GM19099 (cell line): Measurements from ENCODE around the gene SLC25A23.

Experiments used
- POLR2A ChIP-seq: IDR thresholded peaks from 3 replicates; pipeline ENCODE4 v1.6.1; 2011; ENCODE audit warnings: low read depth; ENCODE audit not compliant: insufficient read length; ENCODE audit errors: extremely low read depth

Gene SLC25A23

DNA sequence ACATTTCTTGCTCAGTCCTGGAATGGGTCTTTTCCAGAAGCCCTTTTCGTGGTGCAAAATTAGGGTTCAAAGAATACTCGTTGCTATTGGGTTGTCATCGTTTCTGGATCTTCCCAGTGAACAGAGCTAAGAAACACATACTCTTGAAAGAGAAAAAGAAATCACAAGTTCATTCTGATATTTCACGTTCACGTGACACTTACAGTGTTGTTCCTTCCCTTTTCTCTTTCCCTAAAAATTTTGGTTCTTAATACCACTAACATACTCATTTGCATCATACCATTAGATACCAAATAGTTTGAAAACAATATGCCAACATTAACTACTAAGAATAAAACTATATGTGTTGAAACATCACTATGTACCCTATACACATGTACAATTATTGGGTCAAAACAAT is 53.2 kb downstream of the SLC25A23 start:
- no peak for TF ChIP-seq POLR2A

DNA sequence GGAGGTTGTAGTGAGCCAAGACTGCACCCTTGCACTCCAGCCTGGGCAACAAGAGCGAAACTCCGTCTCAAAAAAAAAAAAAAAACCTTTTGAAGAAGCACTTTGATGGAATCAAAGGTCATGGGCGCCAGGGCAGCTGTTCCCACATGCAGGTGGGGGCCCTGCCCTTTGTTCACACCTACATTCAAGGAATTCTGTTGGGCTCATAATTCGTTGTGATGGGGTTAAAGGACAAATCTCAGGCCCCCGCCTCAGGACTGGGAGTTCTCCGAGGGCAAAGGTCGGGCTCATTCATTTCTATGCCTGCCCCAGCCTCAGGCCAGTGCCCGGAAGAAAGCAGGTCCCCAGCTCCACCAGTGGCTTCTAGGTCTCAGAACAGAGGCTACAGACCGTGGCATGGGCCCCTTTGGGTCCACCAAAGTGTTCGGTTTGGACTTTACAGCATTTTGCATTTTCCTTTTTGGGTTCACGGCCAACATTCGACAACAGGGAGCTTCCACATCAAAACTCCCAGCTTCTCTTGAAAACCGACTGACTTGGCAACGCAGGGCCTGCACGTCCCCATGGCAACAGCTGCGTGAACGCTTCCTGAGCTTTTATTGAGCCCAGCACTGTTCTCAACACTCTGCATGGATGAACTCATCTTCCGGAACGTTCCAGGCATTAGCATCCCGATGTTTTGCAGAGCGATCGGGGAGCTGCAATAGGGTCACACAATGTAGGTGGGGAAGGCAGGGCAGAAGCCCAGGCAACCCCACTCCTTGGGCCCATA is 56.6 kb downstream of the SLC25A23 start:
- no peak for TF ChIP-seq POLR2A

DNA sequence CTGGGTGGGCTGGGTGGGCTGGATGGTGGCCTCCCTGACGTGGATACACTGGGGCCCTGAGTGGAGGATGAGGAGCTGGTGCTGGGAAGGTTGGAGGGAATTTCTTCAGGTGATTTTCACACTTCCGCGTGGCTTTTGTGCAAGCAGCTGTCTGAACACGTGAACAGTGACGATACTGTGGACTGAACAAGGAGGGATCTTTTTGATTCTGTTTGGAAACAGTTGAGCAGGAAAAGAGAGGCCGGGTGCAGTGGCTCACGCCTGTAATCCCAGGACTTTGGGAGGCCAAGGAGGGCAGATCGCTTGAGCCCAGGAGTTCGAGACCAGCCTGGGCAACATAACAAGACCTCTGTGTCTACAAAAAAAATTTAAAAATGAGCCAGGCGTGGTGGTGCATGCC is 57.5 kb downstream of the SLC25A23 start:
- no peak for TF ChIP-seq POLR2A

DNA sequence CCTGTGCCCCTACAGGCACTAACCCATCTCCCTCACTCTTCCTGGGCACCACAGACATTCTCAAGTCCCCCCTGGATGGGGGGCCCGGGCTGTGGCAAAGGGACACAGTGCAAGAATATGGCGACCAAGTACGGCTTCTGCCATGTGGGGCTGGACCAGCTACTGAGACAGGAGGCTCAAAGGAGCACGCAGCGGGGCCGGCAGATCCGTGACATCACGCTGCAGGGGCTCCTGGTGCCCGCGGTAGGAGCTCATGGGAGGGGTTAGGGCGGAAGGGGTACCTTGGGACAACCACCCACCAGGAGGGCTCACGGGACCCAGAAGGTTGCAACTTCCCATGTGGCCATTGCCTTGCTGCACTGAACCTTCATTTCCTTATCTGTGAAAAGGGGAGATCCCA is 63.3 kb downstream of the SLC25A23 start:
- TF ChIP-seq POLR2A: no peak

DNA sequence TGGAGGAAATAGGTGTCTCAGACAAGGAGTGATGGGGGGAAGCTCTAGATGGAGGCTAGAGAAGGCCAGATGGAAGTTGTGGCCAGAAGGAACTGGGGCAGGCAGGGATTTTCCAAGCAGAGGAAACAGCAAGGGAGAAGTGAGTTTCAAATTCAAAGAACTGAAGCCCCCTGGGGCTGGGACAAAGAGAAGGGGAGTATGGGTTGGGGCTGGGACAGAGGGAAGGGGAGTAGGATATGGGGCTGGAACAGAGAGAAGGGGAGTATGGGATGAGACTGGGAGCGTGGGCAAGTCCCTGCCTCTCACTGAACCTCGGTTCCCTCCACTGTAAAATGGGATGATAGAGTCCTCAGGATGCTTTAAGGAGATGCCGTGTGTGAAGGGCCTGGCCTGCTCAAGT is 64.8 kb downstream of the SLC25A23 start:
- no peak for TF ChIP-seq POLR2A

DNA sequence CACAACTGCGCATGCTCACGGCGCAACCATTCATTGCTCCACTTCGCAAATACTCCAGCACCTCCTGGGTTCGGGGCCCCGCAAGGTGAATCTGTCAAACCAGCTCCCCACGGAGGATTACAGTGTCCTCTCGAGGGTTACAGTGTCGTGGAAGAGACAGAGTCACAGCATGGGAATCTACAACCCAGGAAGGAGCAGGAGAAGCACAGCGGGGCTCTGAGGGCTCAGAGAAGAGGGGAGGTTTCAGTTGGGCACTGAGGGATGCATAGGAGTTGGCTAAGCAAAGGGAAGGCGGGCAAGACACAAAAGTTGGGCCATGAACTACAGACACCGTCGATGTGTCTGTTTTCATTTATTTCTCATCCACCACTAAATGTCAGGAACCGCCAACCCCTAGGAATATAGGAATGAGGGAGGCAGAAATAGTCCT is 65.6 kb downstream of the SLC25A23 start:
- TF ChIP-seq POLR2A: no peak

DNA sequence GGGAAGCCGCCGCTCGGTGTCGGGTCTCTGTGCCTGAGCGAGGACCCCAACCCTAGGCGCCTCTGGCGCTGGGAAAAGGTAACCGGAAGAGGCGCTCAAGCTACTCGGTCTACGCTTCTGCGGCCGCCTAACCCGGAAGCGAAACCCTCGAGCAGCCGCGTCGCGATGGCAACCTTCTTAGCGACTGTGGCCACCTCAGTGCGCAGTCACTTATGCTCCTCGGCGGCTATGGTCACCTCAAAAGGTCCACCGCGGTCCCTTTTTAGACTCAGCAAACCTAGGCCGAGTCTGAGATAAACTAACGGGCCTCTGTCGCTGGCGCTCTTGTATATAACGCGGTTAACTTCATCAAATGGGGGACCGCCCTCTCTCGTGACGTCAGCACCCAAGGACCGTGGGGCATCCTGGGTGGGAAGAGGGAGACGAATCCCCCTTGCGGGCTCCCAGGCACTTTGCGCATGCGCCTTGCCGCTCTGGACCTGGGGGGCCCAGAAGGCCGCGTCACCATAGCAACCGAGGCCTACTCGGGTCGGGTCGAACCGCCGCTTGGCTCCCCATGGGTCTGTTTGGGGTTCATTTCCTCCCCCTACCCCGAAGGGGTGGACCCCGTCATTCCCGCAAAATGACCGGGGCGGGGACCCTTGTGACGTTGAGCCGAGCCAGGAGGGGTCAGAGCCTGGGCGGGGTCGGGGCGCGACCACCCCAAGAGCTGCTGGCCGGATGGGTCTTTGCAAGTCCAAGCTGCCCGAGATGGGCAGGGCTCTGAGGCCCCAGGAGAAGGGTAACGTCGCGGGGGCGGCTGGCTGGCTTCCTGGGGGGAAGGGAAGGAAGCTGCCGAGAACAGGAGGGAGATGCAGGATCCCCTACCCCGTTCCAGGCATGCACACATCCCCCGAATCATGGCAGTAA is 66.3 kb downstream of the SLC25A23 start, which contains the start of gene GTF2F1:
TSS of gene GTF2F1 (minus strand) at position 91 of the 909 bp plus-strand sequence. CDS start 169 bp downstream, outside the sequence.
- peak; percentile 64 for TF ChIP-seq POLR2A

DNA sequence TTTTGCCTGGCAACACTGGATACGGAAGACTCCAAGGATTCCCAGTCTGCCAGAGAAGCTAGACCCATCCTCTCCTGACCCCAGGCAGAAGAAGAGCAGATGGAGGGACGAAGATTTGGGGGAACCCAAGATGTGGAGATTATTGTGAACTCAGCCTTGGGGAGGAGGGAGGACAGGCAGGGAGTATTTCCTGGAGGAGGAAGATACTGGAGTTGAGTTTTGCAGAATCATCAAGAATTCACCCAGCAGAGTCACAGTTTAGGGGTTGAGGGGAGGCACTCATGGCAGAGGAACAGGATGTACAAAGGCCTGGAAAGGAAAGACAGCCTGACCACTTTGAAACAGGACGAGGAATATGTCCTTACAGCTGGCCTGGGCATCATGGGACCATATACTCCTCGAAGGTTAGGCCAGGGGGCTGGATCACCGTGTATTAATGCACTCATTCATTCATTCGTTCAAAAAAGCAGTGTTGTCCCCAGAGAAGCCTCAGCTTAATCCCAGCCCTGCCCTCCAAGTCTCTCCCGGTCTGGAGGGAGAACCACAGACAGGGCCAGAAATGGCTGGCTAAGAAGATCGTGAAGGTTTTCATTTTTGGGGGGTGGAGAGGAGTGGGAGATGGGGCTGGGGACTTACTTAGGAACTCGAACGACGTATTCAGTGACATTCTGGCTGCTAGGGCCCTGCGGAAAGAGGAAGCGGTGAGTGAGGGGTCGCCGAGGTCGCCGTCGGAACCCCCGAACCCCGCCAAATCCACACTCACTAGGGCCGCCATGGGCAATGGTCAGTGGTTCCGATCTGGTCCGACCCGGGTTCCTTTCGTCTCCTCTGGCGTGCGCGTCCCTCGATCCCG is 67.1 kb downstream of the SLC25A23 start:
- TF ChIP-seq POLR2A: no peak
